ENCODE results near the gene ETFRF1. TPM values are rescaled to one million over a fixed set of nuclear protein-coding genes. Genes with fewer than 3 reads are reported as not detected.

ETFRF1 gene
- total RNA-seq, 1 donor from 2014 or later, result 23.1 TPM

DNA sequence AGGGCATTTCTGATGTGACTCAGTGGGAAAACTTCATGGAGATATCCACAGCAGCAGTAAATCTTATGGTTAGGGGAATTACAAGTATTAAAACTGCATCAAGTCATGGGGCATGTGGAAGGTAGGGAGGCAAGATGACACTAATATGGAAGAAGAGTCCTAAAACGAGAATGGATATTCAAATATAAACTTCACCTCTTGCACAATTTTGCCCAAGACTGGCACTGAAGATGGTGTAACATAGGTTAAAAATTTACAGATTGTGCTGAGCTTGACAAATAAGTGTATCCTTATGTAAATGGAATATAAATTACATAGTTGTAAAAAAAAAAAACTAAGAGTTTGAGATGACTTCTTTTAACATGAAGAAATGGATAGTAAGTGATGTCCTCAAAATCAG is 12.8 kb downstream of the ETFRF1 start:
- no peaks in the 10 kb centered on the region for H3K27me3 Mint-ChIP-seq
- no peaks in the 10 kb centered on the region for H3K4me1 Mint-ChIP-seq (ENCODE audit: low read depth)
- no peak overlapping the region for H3K27ac Mint-ChIP-seq
- no peak for DNase-seq (ENCODE audit: low spot score, unreplicated experiment)
- H3K9me3 Mint-ChIP-seq (ENCODE audit: low read depth), result no peaks in the 10 kb centered on the region
- H3K4me3 Mint-ChIP-seq (ENCODE audit: low read depth), result no peak overlapping the region
- TF ChIP-seq CTCF (IDR thresholded peaks at IDR 0.05; ENCODE audit: unreplicated experiment), result no peak
- H3K36me3 Mint-ChIP-seq (ENCODE audit: insufficient read depth), result peaks cover 8% of the 10 kb centered on the region

DNA sequence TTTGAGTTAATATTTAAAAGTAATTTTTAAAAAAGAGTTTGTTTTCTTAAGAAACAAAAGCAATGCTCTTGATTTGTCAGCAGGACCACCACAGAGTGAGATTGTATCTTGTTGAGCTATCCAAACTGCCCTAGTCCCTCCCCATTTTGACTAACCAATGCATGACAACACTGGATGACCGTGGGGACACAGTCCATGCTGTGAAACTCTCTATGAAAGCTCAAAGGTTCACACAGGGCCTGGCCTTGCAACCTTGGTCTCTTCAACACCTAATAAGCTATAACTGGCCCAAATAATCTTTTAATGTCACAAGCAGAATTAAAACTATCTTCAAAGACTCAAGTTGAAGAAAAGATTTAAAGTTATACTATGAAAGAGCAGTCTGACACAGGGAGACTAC is 13.5 kb downstream of the ETFRF1 start:
- H3K27ac Mint-ChIP-seq, result peak overlapping the region; percentile 39

DNA sequence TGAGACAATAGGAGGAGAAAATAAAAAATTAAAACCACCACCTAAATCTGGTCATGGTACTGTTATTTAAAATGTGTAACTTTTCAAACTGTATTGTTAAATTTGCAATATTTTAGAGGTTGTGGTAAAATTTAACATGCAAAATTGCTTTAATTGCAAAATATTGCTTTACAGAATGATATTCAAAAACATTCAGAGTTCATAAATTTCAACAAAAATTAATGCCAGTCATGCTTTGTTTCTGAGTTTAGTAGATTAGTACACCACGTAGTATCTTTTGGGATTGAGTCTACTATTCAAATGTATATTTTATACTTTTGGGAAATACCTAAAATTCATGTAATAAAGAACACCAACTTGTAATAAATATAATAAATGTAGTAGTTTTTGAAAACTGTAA is 18.3 kb downstream of the ETFRF1 start:
- DNase-seq (ENCODE audit: low spot score, unreplicated experiment), result no peak
- no peak overlapping the region for H3K4me3 Mint-ChIP-seq (ENCODE audit: low read depth)
- no peak for TF ChIP-seq CTCF (IDR thresholded peaks at IDR 0.05; ENCODE audit: unreplicated experiment)
- no peak overlapping the region for H3K27ac Mint-ChIP-seq
- H3K9me3 Mint-ChIP-seq (ENCODE audit: low read depth), result no peaks in the 10 kb centered on the region
- H3K4me1 Mint-ChIP-seq (ENCODE audit: low read depth), result peaks cover 2% of the 10 kb centered on the region
- no peaks in the 10 kb centered on the region for H3K27me3 Mint-ChIP-seq
- H3K36me3 Mint-ChIP-seq (ENCODE audit: insufficient read depth), result peaks cover 7% of the 10 kb centered on the region

More for the DNA sequence above, 13.5 kb downstream of the ETFRF1 start:
- Mint-ChIP-seq H3K36me3 (ENCODE audit: insufficient read depth) (peaks cover 4% of the 10 kb centered on the region), H3K4me3 (ENCODE audit: low read depth) (no peak overlapping the region), H3K4me1 (ENCODE audit: low read depth) (no peaks in the 10 kb centered on the region), H3K27me3 (no peaks in the 10 kb centered on the region), H3K9me3 (ENCODE audit: low read depth) (no peaks in the 10 kb centered on the region)
- no peak for DNase-seq (ENCODE audit: low spot score, unreplicated experiment)
- no peak for TF ChIP-seq CTCF (IDR thresholded peaks at IDR 0.05; ENCODE audit: unreplicated experiment)

GRCh38 chr12:25236190-25236589 is 41.2 kb downstream of the ETFRF1 start:
- no peaks in the 10 kb centered on the region for H3K4me1 Mint-ChIP-seq (ENCODE audit: low read depth)

DNA sequence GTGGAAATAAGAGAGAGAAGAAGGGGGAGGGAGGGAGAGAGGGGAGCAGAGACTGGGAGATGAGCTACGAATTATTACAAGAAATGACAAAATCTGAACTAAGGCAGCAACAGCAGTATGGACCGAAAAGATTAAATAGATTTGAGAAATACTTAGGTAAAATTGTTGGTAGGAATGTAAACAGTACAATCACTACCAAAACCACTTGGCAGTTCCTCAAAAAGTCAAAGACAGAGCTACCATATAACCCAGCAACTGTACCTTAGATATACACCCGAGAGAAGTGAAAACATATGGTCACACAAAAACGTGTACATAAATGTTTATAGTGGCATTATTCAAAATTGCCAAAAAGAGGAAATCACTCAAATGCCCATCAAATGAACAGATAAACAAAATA is 41.6 kb downstream of the ETFRF1 start:
- no peak overlapping the region for H3K4me3 Mint-ChIP-seq (ENCODE audit: low read depth)
- H3K36me3 Mint-ChIP-seq (ENCODE audit: insufficient read depth), result peaks cover 20% of the 10 kb centered on the region
- H3K27me3 Mint-ChIP-seq, result no peaks in the 10 kb centered on the region
- no peak for DNase-seq (ENCODE audit: low spot score, unreplicated experiment)
- H3K9me3 Mint-ChIP-seq (ENCODE audit: low read depth), result no peaks in the 10 kb centered on the region
- H3K27ac Mint-ChIP-seq, result no peak overlapping the region
- TF ChIP-seq CTCF (IDR thresholded peaks at IDR 0.05; ENCODE audit: unreplicated experiment), result no peak
- no peaks in the 10 kb centered on the region for H3K4me1 Mint-ChIP-seq (ENCODE audit: low read depth)

More at GRCh38 chr12:25236190-25236589, 41.2 kb downstream of the ETFRF1 start:
- no peak for DNase-seq (ENCODE audit: low spot score, unreplicated experiment)
- Mint-ChIP-seq H3K27me3 (no peaks in the 10 kb centered on the region), H3K9me3 (ENCODE audit: low read depth) (no peaks in the 10 kb centered on the region), H3K27ac (no peak overlapping the region), H3K4me3 (ENCODE audit: low read depth) (no peak overlapping the region), H3K36me3 (ENCODE audit: insufficient read depth) (peaks cover 24% of the 10 kb centered on the region)
- TF ChIP-seq CTCF (IDR thresholded peaks at IDR 0.05; ENCODE audit: unreplicated experiment), result no peak

Measured in progenitor cell of endocrine pancreas (in vitro differentiated cells).